HG02970 (cell line): Measurements from ENCODE around the gene TARM1.
"Not testable (repeated sequence)": the region's sequence is repeated elsewhere in the genome, so short reads cannot be mapped to it uniquely, and the experiment has no call there.

Experiments
- ATAC-seq: cut with Tn5 transposase; IDR thresholded peaks from one replicate; pipeline ENCODE4 v1.9.1; 2021; ENCODE audit warnings: mild to moderate bottlenecking, moderate library complexity, moderate number of reproducible peaks; ENCODE audit not compliant: unreplicated experiment, low FRiP score

Gene TARM1

GRCh38 chr19:54100561-54100960 lies 19.4 kb upstream of the TARM1 start, which contains the start of gene OSCAR:
OSCAR (minus strand) TSS chr19:54100803; CDS start chr19:54100792, 11 bp downstream.
- ATAC-seq, result no peak

GRCh38 chr19:54099903-54100255 lies 18.7 kb upstream of the TARM1 start:
- ATAC-seq, result not testable (repeated sequence)

- ATAC-seq, result no peak
Observed at GRCh38 chr19:54099190-54099902, 18.2 kb upstream of the TARM1 start.

- ATAC-seq, result no peak
Observed at GRCh38 chr19:54096617-54097106, 15.5 kb upstream of the TARM1 start.

GRCh38 chr19:54095859-54096616 lies 14.9 kb upstream of the TARM1 start:
- not testable (repeated sequence) for ATAC-seq

GRCh38 chr19:54095136-54095858 lies 14.1 kb upstream of the TARM1 start:
- no peak for ATAC-seq

GRCh38 chr19:54094426-54095000 lies 13.3 kb upstream of the TARM1 start:
- ATAC-seq, result no peak

- ATAC-seq, result no peak
Observed at GRCh38 chr19:54084410-54084809, 3.2 kb upstream of the TARM1 start.

- no peak for ATAC-seq
Observed at GRCh38 chr19:54077334-54077733, 3.8 kb downstream of the TARM1 start.

- ATAC-seq, result no peak
Observed at GRCh38 chr19:54074851-54075250, 6.3 kb downstream of the TARM1 start.

- no peak for ATAC-seq
Observed at GRCh38 chr19:54073829-54074228, 7.3 kb downstream of the TARM1 start.

- no peak for ATAC-seq
Observed at GRCh38 chr19:54069470-54069869, 11.7 kb downstream of the TARM1 start.

GRCh38 chr19:54063350-54064116 lies 17.6 kb downstream of the TARM1 start, which contains the start of gene VSTM1:
VSTM1 (minus strand) TSS chr19:54063897; CDS start chr19:54063777, 120 bp downstream.
- ATAC-seq, result no peak

GRCh38 chr19:54062643-54063042 lies 18.5 kb downstream of the TARM1 start:
- ATAC-seq, result no peak

- no peak for ATAC-seq
Observed at GRCh38 chr19:54047616-54048015, 33.5 kb downstream of the TARM1 start.

- ATAC-seq, result no peak
Observed at GRCh38 chr19:54045771-54046170, 35.4 kb downstream of the TARM1 start.

- no peak for ATAC-seq
Observed at GRCh38 chr19:54042989-54043388, 38.2 kb downstream of the TARM1 start.

- ATAC-seq, result no peak
Observed at GRCh38 chr19:54041969-54042606, 39.1 kb downstream of the TARM1 start.

- ATAC-seq, result no peak
Observed at GRCh38 chr19:54040003-54040402, 41.2 kb downstream of the TARM1 start.
